AG04450 (cell line): ENCODE data around the gene C1QTNF1. TPM values are rescaled to one million over a fixed set of nuclear protein-coding genes. Genes with fewer than 3 reads are reported as not detected.
A peak's percentile ranks its signal among the peaks of the same experiment; 100 is the strongest.

Source experiments
- CTCF ChIA-PET: fragments of 300-600, 350-600 bp; formaldehyde crosslinking; extraction: SDS; loops from one replicate; lab custom pipeline; 2022; ENCODE audit warnings: antibody characterized with exemption, inconsistent platforms; lab: Charles Lee
- POLR2A ChIA-PET: fragments of 350-600 bp; formaldehyde crosslinking; extraction: SDS; loops from one replicate; lab custom pipeline; 2021; ENCODE audit warnings: antibody characterized with exemption, inconsistent platforms; lab: Yijun Ruan, JAX
- DNase-seq: peaks from one replicate; pipeline ENCODE4 v3.0.0-alpha.2; 2011; ENCODE audit warnings: low read depth, low spot score
- H3K27ac ChIP-seq: one replicate; pipeline ENCODE4 v1.5.1; 2012; ENCODE audit warnings: low read depth, low read length, control low read depth
- H3K27me3 ChIP-seq: one replicate; pipeline ENCODE4 v1.6.0; 2012; ENCODE audit warnings: low read length; ENCODE audit not compliant: control insufficient read depth, insufficient read depth
- H3K4me3 ChIP-seq: 2 replicates; pipeline ENCODE4 v1.5.1; 2011; ENCODE audit warnings: mild to moderate bottlenecking, low read depth, low read length, control low read depth
- H3K9me3 ChIP-seq: 2 replicates; pipeline ENCODE4 v1.5.1; 2012; ENCODE audit warnings: low read length; ENCODE audit not compliant: control insufficient read depth, insufficient read depth
- CTCF ChIP-seq: IDR thresholded peaks from 2 replicates; pipeline ENCODE4 v1.5.1; 2011; ENCODE audit warnings: low read depth, low read length, control low read depth, inconsistent platforms
- polyA plus RNA-seq: library from polyadenylated mRNA; depleted of rRNA; stranded (reverse); fragments of >200 nt; gene quantifications from 2 replicates; pipeline ENCODE4 v1.2.3, GENCODE V29; 2011

The C1QTNF1 gene
- polyA plus RNA-seq, 1 experiment: 15.4 TPM

GRCh38 chr17:79085154-79085920, 61.4 kb downstream of the C1QTNF1 start:
- no peak for TF ChIP-seq CTCF
- ChIA-PET CTCF (interaction anchor here (0.8 to 11.0 kb wide), 5 partner anchors 13 to 316 kb away, joined by 3 to 221 read pairs (median 4); no protein-coding TSS in a partner anchor), POLR2A (no interaction called here)
- Histone ChIP-seq H3K27me3 (peaks cover 1% of the 10 kb centered on the region), H3K4me3 (no peak overlapping the region), H3K27ac (no peak overlapping the region), H3K9me3 (no peaks in the 10 kb centered on the region)
- no peak for DNase-seq

- DNase-seq: no peak
- H3K27me3 ChIP-seq: peaks cover 2% of the 10 kb centered on the region
- no peaks in the 10 kb centered on the region for H3K9me3 ChIP-seq
- ChIA-PET CTCF (interaction anchor here (0.6 to 11.0 kb wide), 3 partner anchors 17 to 307 kb away, joined by 8 to 221 read pairs (median 30); no protein-coding TSS in a partner anchor), POLR2A (no interaction called here)
- H3K4me3 ChIP-seq: no peak overlapping the region
- no peak overlapping the region for H3K27ac ChIP-seq
- TF ChIP-seq CTCF: no peak
These were observed 62.1 kb downstream of the C1QTNF1 start for GRCh38 chr17:79085921-79086551.

- ChIA-PET POLR2A (no interaction called here), CTCF (interaction anchor here (0.6 to 11.0 kb wide), 16 partner anchors 7 to 314 kb away, joined by 3 to 221 read pairs (median 6); partner anchors contain the start of gene ENGASE)
- Histone ChIP-seq H3K4me3 (no peak overlapping the region), H3K9me3 (no peaks in the 10 kb centered on the region), H3K27me3 (peaks cover 2% of the 10 kb centered on the region), H3K27ac (no peak overlapping the region)
- no peak for DNase-seq
- no peak for TF ChIP-seq CTCF
These were observed 62.8 kb downstream of the C1QTNF1 start for GRCh38 chr17:79086609-79087427.

- POLR2A ChIA-PET: interaction anchor here (0.7 kb wide), 1 partner anchor 43 kb away, joined by 5 read pairs; no protein-coding TSS in a partner anchor
- CTCF ChIA-PET: interaction anchor here (0.5 to 11.0 kb wide), 27 partner anchors 8 to 884 kb away, joined by 3 to 221 read pairs (median 5); partner anchors contain the start of gene ENGASE
- peaks cover 2% of the 10 kb centered on the region for H3K27me3 ChIP-seq
- peak; percentile 88 for TF ChIP-seq CTCF
- H3K9me3 ChIP-seq: no peaks in the 10 kb centered on the region
- DNase-seq: no peak
- no peak overlapping the region for H3K27ac ChIP-seq
- no peak overlapping the region for H3K4me3 ChIP-seq
These were observed 63.6 kb downstream of the C1QTNF1 start for GRCh38 chr17:79087428-79088143.
